ENCODE results near the gene MSN.

- TF ChIP-seq CTCF (conservative IDR thresholded peaks at IDR 0.05; ENCODE audit: low read depth, low read length): no peak
- TF ChIP-seq EZH2 (IDR thresholded peaks at IDR 0.05; ENCODE audit: low read length, unreplicated experiment): no peak
- no peak for TF ChIP-seq EZH2phosphoT487 (IDR thresholded peaks at IDR 0.05; ENCODE audit: borderline replicate concordance, low read length)
Observed at GRCh38 chrX:65750674-65751469, 83.4 kb downstream of the MSN start.

Measured in PC-3 (cell line).